ENCODE measurements around the gene DPP6. TPM values are rescaled to one million over a fixed set of nuclear protein-coding genes. Genes with fewer than 3 reads are reported as not detected.

DPP6 gene
- total RNA-seq, 1 donor from 2014 or later, result 2.2 TPM

DNA sequence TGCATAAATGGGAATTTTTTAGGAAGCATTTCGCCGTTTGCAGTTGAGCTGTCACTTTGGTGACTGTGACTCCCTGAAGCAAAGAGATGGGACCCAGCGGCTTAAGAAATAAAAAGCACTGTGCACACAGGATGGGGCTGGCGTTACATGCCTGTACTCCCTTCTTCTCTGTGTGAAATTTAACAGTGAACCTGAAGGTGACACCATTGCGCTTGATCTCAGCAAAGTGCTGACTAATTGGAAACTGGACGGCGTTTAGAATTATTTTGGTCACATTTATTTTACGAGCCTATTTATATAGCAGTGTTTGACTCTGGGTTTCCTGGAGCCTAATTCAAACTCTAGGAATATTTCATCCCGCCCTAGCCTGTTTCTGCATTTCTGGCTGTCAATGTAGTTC, 804.5 kb downstream of the DPP6 start:
- H3K27me3 Mint-ChIP-seq (ENCODE audit: low read depth), result no peaks in the 10 kb centered on the region
- H3K27ac Mint-ChIP-seq (ENCODE audit: unreplicated experiment), result no peak overlapping the region
- H3K4me3 Mint-ChIP-seq, result no peak overlapping the region
- no peak for DNase-seq (ENCODE audit: low read depth, low spot score)
- no peak for TF ChIP-seq CTCF (conservative IDR thresholded peaks at IDR 0.05)
- no peaks in the 10 kb centered on the region for H3K4me1 Mint-ChIP-seq
- peaks cover 3% of the 10 kb centered on the region for H3K9me3 Mint-ChIP-seq
- H3K36me3 Mint-ChIP-seq (ENCODE audit: low read depth), result no peaks in the 10 kb centered on the region

DNA sequence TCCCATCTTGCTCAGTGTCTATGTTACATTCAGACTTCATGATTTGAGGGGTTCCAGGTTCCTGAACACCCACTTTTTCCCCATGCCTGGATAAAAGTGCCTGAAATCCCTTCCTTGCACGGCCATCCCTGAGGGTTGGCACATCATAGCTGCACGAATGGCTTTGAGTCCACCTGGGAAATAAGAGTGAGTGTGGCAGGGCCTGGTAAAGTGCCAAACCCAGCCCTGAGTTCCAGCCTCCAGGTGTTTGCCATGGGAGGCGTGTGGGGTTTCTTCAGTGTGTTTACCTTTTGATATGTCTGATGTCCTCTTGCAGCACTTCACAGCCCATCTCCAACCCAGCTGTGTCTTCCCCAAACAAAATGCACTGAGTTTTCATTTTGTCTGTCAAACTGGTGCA, 805.0 kb downstream of the DPP6 start:
- TF ChIP-seq CTCF (conservative IDR thresholded peaks at IDR 0.05), result no peak
- Mint-ChIP-seq H3K4me1 (no peaks in the 10 kb centered on the region), H3K27me3 (ENCODE audit: low read depth) (no peaks in the 10 kb centered on the region), H3K9me3 (peaks cover 3% of the 10 kb centered on the region), H3K36me3 (ENCODE audit: low read depth) (no peaks in the 10 kb centered on the region), H3K4me3 (no peak overlapping the region), H3K27ac (ENCODE audit: unreplicated experiment) (no peak overlapping the region)
- DNase-seq (ENCODE audit: low read depth, low spot score), result no peak

- H3K4me3 Mint-ChIP-seq, result no peak overlapping the region
- no peaks in the 10 kb centered on the region for H3K36me3 Mint-ChIP-seq (ENCODE audit: low read depth)
- no peaks in the 10 kb centered on the region for H3K4me1 Mint-ChIP-seq
- no peak for DNase-seq (ENCODE audit: low read depth, low spot score)
- peaks cover 4% of the 10 kb centered on the region for H3K27me3 Mint-ChIP-seq (ENCODE audit: low read depth)
- no peak for TF ChIP-seq CTCF (conservative IDR thresholded peaks at IDR 0.05)
- no peaks in the 10 kb centered on the region for H3K9me3 Mint-ChIP-seq
- H3K27ac Mint-ChIP-seq (ENCODE audit: unreplicated experiment), result no peak overlapping the region
These were observed 805.8 kb downstream of the DPP6 start for GRCh38 chr7:154857728-154858681.

- DNase-seq (ENCODE audit: low read depth, low spot score), result no peak
- no peak overlapping the region for H3K27ac Mint-ChIP-seq (ENCODE audit: unreplicated experiment)
- no peaks in the 10 kb centered on the region for H3K9me3 Mint-ChIP-seq
- peaks cover 5% of the 10 kb centered on the region for H3K27me3 Mint-ChIP-seq (ENCODE audit: low read depth)
- no peak overlapping the region for H3K4me3 Mint-ChIP-seq
- H3K4me1 Mint-ChIP-seq, result no peaks in the 10 kb centered on the region
- TF ChIP-seq CTCF (conservative IDR thresholded peaks at IDR 0.05), result no peak
- H3K36me3 Mint-ChIP-seq (ENCODE audit: low read depth), result no peaks in the 10 kb centered on the region
These were observed 806.8 kb downstream of the DPP6 start for GRCh38 chr7:154858836-154859537.

- no peak for DNase-seq (ENCODE audit: low read depth, low spot score)
- no peaks in the 10 kb centered on the region for H3K9me3 Mint-ChIP-seq
- no peak overlapping the region for H3K4me3 Mint-ChIP-seq
- H3K27ac Mint-ChIP-seq (ENCODE audit: unreplicated experiment), result no peak overlapping the region
- no peaks in the 10 kb centered on the region for H3K36me3 Mint-ChIP-seq (ENCODE audit: low read depth)
- no peaks in the 10 kb centered on the region for H3K4me1 Mint-ChIP-seq
- H3K27me3 Mint-ChIP-seq (ENCODE audit: low read depth), result peaks cover 5% of the 10 kb centered on the region
- TF ChIP-seq CTCF (conservative IDR thresholded peaks at IDR 0.05), result no peak
These were observed 807.8 kb downstream of the DPP6 start for GRCh38 chr7:154859747-154860620.
